HCT116 (cell line): ENCODE results near the gene KIAA0319L. TPM values are rescaled to one million over a fixed set of nuclear protein-coding genes. Genes with fewer than 3 reads are reported as not detected.

Experiments used
- ATAC-seq: fragments of 200-7000 bp; cut with Tn5 transposase; 2 replicates; pipeline ENCODE4 v1.9.1; 2020; ENCODE audit warnings: mild to moderate bottlenecking, moderate library complexity
- BruUV-seq: library from RNA; stranded (reverse); fragments of 400-500 nt; replicated peaks from 2 replicates; lab custom pipeline; 2021; lab: Mats Ljungman, UMichigan
- CTCF ChIA-PET: fragments of 300-600 bp; sonication (Branson Sonifier 250); formaldehyde crosslinking; loops from one replicate; lab custom pipeline; 2021; ENCODE audit warnings: antibody characterized with exemption; lab: Charles Lee
- POLR2A ChIA-PET: fragments of 300-600, 350-600 bp; sonication (Branson Sonifier 250); formaldehyde crosslinking; loops from one replicate; lab custom pipeline; 2021; ENCODE audit warnings: antibody characterized with exemption; lab: Charles Lee
- RAD21 ChIA-PET, 2 experiments: fragments of 300-600 bp; sonication (Branson Sonifier 250); formaldehyde crosslinking; loops; one replicate each; lab custom pipeline; 2023; ENCODE audit warnings: low total read pairs in 2 of 2; ENCODE audit not compliant: uncharacterized antibody in 2 of 2, unreplicated experiment in 2 of 2, low non-redundant PET in 1 of 2; lab: Charles Lee
- DNase-seq: peaks from one replicate; pipeline ENCODE4 v3.0.0-alpha.2; 2010; ENCODE audit warnings: low read depth, low spot score
- H2AFZ ChIP-seq: fragments of 200-600 bp; shearing (Covaris generic), sonication (generic); 2 replicates; pipeline ENCODE4 v1.6.1; 2017; ENCODE audit warnings: low read depth, mixed run types, mixed read lengths, antibody characterized with exemption, low read length; ENCODE audit not compliant: poor library complexity, severe bottlenecking
- H3K27ac ChIP-seq: 2 replicates; pipeline ENCODE4 v1.5.1; 2012; ENCODE audit warnings: low read depth, low read length
- H3K27me3 ChIP-seq: fragments of 200-600 bp; sonication (generic); 2 replicates; pipeline ENCODE4 v1.6.1; 2016; ENCODE audit warnings: mixed run types, low read length, mixed read lengths; ENCODE audit not compliant: insufficient read depth
- H3K36me3 ChIP-seq, 2 experiments: fragments of 200-500 bp in 1 of 2; fragments of 200-600 bp in 1 of 2; sonication (Bioruptor generic) in 1 of 2; sonication (generic) in 1 of 2; 2 replicates each; pipeline versions ENCODE4 v1.5.1 to v1.6.1; 2014 to 2016; ENCODE audit warnings: low read length in 2 of 2, inconsistent platforms in 1 of 2, mixed read lengths in 1 of 2, mixed run types in 1 of 2; ENCODE audit not compliant: insufficient read depth in 2 of 2, control insufficient read depth in 1 of 2
- H3K4me1 ChIP-seq, 2 experiments: fragments of 200-600 bp in 1 of 2; sonication (generic) in 1 of 2; 2 replicates each; pipeline versions ENCODE4 v1.5.1 to v1.6.1; 2012 to 2017; ENCODE audit warnings: low read length in 2 of 2, inconsistent platforms in 1 of 2, mild to moderate bottlenecking in 1 of 2, mixed read lengths in 1 of 2, mixed run types in 1 of 2, moderate library complexity in 1 of 2; ENCODE audit not compliant: insufficient read depth in 2 of 2, control insufficient read depth in 1 of 2
- H3K4me2 ChIP-seq: fragments of 200-600 bp; sonication (generic); 2 replicates; pipeline ENCODE4 v1.6.1; 2017; ENCODE audit warnings: mixed run types, low read length, mixed read lengths
- H3K4me3 ChIP-seq, 2 experiments: fragments of 200-600 bp in 1 of 2; sonication (generic) in 1 of 2; replicated peaks in 1 of 2; 2 replicates each; pipeline ENCODE4 v1.5.1; 2011 to 2016; ENCODE audit warnings: low read length in 2 of 2, control low read depth in 1 of 2, low read depth in 1 of 2, mild to moderate bottlenecking in 1 of 2, mixed read lengths in 1 of 2, mixed run types in 1 of 2
- H3K79me2 ChIP-seq: fragments of 200-600 bp; sonication (generic); 2 replicates; pipeline ENCODE4 v1.6.1; 2017; ENCODE audit warnings: mild to moderate bottlenecking, mixed run types, low read length, moderate library complexity, mixed read lengths; ENCODE audit not compliant: insufficient read depth
- H3K9ac ChIP-seq: fragments of 200-600 bp; sonication (generic); 2 replicates; pipeline ENCODE4 v1.6.1; 2016; ENCODE audit warnings: low read length, mixed read lengths
- H3K9me2 ChIP-seq: fragments of 200-600 bp; sonication (generic), shearing (Covaris generic); 2 replicates; pipeline ENCODE4 v1.6.1; 2017; ENCODE audit warnings: mixed run types, mild to moderate bottlenecking, moderate library complexity; ENCODE audit not compliant: insufficient read depth
- H3K9me3 ChIP-seq, 2 experiments: fragments of 200-500 bp in 1 of 2; fragments of 200-600 bp in 1 of 2; sonication (Bioruptor generic) in 1 of 2; sonication (generic) in 1 of 2; 2 replicates each; pipeline ENCODE4 v1.6.1; 2014 to 2017; ENCODE audit warnings: low read length in 2 of 2, mixed read lengths in 2 of 2, inconsistent platforms in 1 of 2, low read depth in 1 of 2, mild to moderate bottlenecking in 1 of 2, mixed run types in 1 of 2, moderate library complexity in 1 of 2; ENCODE audit not compliant: control insufficient read depth in 1 of 2, insufficient read depth in 1 of 2
- H4K20me1 ChIP-seq: fragments of 200-600 bp; sonication (generic), shearing (Covaris generic); 2 replicates; pipeline ENCODE4 v1.6.1; 2017; ENCODE audit warnings: mixed run types, mild to moderate bottlenecking, moderate library complexity; ENCODE audit not compliant: insufficient read depth
- CBX3 ChIP-seq: IDR thresholded peaks from 2 replicates; pipeline ENCODE4 v1.6.1; 2012; ENCODE audit warnings: low read depth
- CEBPB ChIP-seq: IDR thresholded peaks from 2 replicates; pipeline ENCODE4 v1.6.1; 2012; ENCODE audit warnings: low read depth
- EGR1 ChIP-seq: IDR thresholded peaks from 2 replicates; pipeline ENCODE4 v1.6.1; 2012; ENCODE audit warnings: low read depth
- ELF1 ChIP-seq: IDR thresholded peaks from 2 replicates; pipeline ENCODE4 v1.6.1; 2012; ENCODE audit warnings: low read depth, borderline replicate concordance
- EZH2 ChIP-seq: fragments of 200-600 bp; sonication (generic); IDR thresholded peaks from 2 replicates; pipeline ENCODE4 v1.6.1; 2017; ENCODE audit warnings: antibody characterized with exemption, mixed run types
- EZH2phosphoT487 ChIP-seq: fragments of 200-600 bp; IDR thresholded peaks from 2 replicates; pipeline ENCODE4 v1.6.1; 2018; ENCODE audit warnings: antibody characterized with exemption, borderline replicate concordance
- FOSL1 ChIP-seq: IDR thresholded peaks from 2 replicates; pipeline ENCODE4 v1.6.1; 2012; ENCODE audit warnings: low read depth
- JUND ChIP-seq: IDR thresholded peaks from 2 replicates; pipeline ENCODE4 v1.6.1; 2012
- POLR2A ChIP-seq: IDR thresholded peaks from 2 replicates; pipeline ENCODE4 v1.7.0; 2011; ENCODE audit warnings: borderline replicate concordance; ENCODE audit not compliant: insufficient read depth, insufficient read length; ENCODE audit errors: extremely low read depth
- POLR2AphosphoS5 ChIP-seq: IDR thresholded peaks from 2 replicates; pipeline ENCODE4 v1.6.1; 2011; ENCODE audit warnings: mild to moderate bottlenecking, low read depth, low read length, moderate library complexity
- SIN3A ChIP-seq: IDR thresholded peaks from 2 replicates; pipeline ENCODE4 v1.6.1; 2012; ENCODE audit warnings: low read depth
- SP1 ChIP-seq: IDR thresholded peaks from 2 replicates; pipeline ENCODE4 v1.6.1; 2012; ENCODE audit warnings: low read depth
- TCF7L2 ChIP-seq: IDR thresholded peaks from 2 replicates; pipeline ENCODE4 v1.7.0; 2011; ENCODE audit warnings: borderline replicate concordance, inconsistent platforms; ENCODE audit not compliant: insufficient read depth, insufficient read length; ENCODE audit errors: extremely low read depth
- YY1 ChIP-seq: IDR thresholded peaks from 2 replicates; pipeline ENCODE4 v1.6.1; 2011; ENCODE audit warnings: low read length, low read depth, moderate library complexity, mild to moderate bottlenecking; ENCODE audit not compliant: insufficient replicate concordance; ENCODE audit errors: extremely low read depth
- intact Hi-C: fragments of 100-400 bp; cut with micrococcal nuclease; formaldehyde crosslinking; loops from 2 replicates; pipeline ENCODE4 v1.10.0; 2022
- total RNA-seq: library from RNA; stranded (reverse); gene quantifications from one replicate; pipeline ENCODE4 v1.2.1, GENCODE V29; 2021; ENCODE audit not compliant: unreplicated experiment
- TF ChIP-seq, protein P1 (sequence below): IDR thresholded peaks from 2 replicates; pipeline ENCODE4 v1.6.1; 2011; ENCODE audit warnings: mild to moderate bottlenecking, low read length, moderate library complexity; ENCODE audit not compliant: insufficient replicate concordance; ENCODE audit errors: extremely low read depth
- TF ChIP-seq, protein P2 (sequence below): IDR thresholded peaks from 2 replicates; pipeline ENCODE4 v1.6.1; 2012
- TF ChIP-seq, protein P3 (sequence below): IDR thresholded peaks from 2 replicates; pipeline ENCODE4 v1.6.1; 2012; ENCODE audit warnings: low read depth
- TF ChIP-seq, protein P4 (sequence below): IDR thresholded peaks from 2 replicates; pipeline ENCODE4 v1.6.1; 2012

KIAA0319L gene
- total RNA-seq, 1 experiment from 2014 or later = 35.6 TPM

DNA sequence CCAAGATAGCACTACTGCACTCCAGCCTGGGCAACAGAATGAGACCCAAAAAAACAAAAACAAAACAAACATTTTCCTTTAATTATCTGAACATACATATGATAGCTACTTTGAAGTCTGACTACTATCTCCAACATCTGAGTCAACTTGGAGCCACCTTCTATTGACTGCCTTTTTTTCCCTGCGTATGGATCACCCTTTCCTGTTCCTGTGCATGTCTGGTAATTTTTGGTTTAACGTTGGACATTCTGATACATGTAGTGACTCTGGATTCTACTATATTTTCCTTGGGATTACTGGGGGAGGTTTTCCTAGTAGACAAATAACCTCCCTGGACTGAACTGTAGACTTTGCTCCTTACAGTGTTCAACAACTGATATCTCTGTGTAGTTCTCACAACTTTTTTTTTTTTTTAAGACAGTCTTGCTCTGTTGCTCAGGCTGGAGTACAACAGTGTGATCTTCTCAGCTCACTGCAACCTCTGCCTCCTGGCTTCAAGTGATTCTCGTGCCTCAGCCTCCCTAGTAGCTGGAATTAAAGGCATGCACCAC lies 70.3 kb downstream of the KIAA0319L start:
- POLR2A ChIA-PET = no interaction called here
- Histone ChIP-seq H3K9me2 (no peaks in the 10 kb centered on the region), H3K4me1 (no peaks in the 10 kb centered on the region), H3K9me3 (no peaks in the 10 kb centered on the region), H3K4me2 (no peak overlapping the region), H3K9ac (no peak overlapping the region), H3K36me3 (no peaks in the 10 kb centered on the region), H4K20me1 (no peaks in the 10 kb centered on the region), H3K79me2 (no peaks in the 10 kb centered on the region), H3K27ac (no peak overlapping the region), H3K4me3 (no peak overlapping the region), H2AFZ (no peak overlapping the region)
- no TSS peak for BruUV-seq
- intact Hi-C loops = no loop called here
- RAD21 ChIA-PET = no interaction called here
- ATAC-seq = no peak
- TF ChIP-seq SP1 (no peak), EZH2phosphoT487 (no peak), EGR1 (no peak), CEBPB (no peak), EZH2 (no peak), CBX3 (no peak), JUND (no peak), TCF7L2 (no peak), POLR2AphosphoS5 (no peak), POLR2A (no peak), SIN3A (no peak), FOSL1 (no peak), ELF1 (no peak), YY1 (no peak)
- TF ChIP-seq, protein P1, sequence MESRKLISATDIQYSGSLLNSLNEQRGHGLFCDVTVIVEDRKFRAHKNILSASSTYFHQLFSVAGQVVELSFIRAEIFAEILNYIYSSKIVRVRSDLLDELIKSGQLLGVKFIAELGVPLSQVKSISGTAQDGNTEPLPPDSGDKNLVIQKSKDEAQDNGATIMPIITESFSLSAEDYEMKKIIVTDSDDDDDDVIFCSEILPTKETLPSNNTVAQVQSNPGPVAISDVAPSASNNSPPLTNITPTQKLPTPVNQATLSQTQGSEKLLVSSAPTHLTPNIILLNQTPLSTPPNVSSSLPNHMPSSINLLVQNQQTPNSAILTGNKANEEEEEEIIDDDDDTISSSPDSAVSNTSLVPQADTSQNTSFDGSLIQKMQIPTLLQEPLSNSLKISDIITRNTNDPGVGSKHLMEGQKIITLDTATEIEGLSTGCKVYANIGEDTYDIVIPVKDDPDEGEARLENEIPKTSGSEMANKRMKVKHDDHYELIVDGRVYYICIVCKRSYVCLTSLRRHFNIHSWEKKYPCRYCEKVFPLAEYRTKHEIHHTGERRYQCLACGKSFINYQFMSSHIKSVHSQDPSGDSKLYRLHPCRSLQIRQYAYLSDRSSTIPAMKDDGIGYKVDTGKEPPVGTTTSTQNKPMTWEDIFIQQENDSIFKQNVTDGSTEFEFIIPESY = no peak
- TF ChIP-seq, protein P2, sequence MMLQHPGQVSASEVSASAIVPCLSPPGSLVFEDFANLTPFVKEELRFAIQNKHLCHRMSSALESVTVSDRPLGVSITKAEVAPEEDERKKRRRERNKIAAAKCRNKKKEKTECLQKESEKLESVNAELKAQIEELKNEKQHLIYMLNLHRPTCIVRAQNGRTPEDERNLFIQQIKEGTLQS = no peak
- TF ChIP-seq, protein P3, sequence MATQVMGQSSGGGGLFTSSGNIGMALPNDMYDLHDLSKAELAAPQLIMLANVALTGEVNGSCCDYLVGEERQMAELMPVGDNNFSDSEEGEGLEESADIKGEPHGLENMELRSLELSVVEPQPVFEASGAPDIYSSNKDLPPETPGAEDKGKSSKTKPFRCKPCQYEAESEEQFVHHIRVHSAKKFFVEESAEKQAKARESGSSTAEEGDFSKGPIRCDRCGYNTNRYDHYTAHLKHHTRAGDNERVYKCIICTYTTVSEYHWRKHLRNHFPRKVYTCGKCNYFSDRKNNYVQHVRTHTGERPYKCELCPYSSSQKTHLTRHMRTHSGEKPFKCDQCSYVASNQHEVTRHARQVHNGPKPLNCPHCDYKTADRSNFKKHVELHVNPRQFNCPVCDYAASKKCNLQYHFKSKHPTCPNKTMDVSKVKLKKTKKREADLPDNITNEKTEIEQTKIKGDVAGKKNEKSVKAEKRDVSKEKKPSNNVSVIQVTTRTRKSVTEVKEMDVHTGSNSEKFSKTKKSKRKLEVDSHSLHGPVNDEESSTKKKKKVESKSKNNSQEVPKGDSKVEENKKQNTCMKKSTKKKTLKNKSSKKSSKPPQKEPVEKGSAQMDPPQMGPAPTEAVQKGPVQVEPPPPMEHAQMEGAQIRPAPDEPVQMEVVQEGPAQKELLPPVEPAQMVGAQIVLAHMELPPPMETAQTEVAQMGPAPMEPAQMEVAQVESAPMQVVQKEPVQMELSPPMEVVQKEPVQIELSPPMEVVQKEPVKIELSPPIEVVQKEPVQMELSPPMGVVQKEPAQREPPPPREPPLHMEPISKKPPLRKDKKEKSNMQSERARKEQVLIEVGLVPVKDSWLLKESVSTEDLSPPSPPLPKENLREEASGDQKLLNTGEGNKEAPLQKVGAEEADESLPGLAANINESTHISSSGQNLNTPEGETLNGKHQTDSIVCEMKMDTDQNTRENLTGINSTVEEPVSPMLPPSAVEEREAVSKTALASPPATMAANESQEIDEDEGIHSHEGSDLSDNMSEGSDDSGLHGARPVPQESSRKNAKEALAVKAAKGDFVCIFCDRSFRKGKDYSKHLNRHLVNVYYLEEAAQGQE = no peak
- TF ChIP-seq, protein P4, sequence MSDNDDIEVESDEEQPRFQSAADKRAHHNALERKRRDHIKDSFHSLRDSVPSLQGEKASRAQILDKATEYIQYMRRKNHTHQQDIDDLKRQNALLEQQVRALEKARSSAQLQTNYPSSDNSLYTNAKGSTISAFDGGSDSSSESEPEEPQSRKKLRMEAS = no peak
- TF ChIP-seq, all 23 proteins: peak for 0
- CTCF ChIA-PET = no interaction called here
- no peak for DNase-seq
- H3K27me3 ChIP-seq = no peaks in the 10 kb centered on the region
